Stimulated activated CD8-positive, alpha-beta memory T cell treated with anti-CD3 and anti-CD28 coated beads, Interleukin-7, amount 100 ng/mL, for 24 hours (primary cell): ENCODE measurements around the gene MAP3K5.

Experiments used
- DNase-seq: peaks from one replicate; pipeline ENCODE4 v3.0.0-alpha.2; 2020; ENCODE audit warnings: low read depth

MAP3K5 gene

GRCh38 chr6:136683209-136683941 is 108.9 kb downstream of the MAP3K5 start:
- DNase-seq = no peak

- DNase-seq = no peak
Observed at GRCh38 chr6:136682292-136682691, 110.0 kb downstream of the MAP3K5 start.

GRCh38 chr6:136677822-136678221 is 114.5 kb downstream of the MAP3K5 start:
- no peak for DNase-seq

GRCh38 chr6:136677344-136677743 is 114.9 kb downstream of the MAP3K5 start:
- DNase-seq = no peak

- DNase-seq = no peak
Observed at GRCh38 chr6:136676075-136676474, 116.2 kb downstream of the MAP3K5 start.

- DNase-seq = no peak
Observed at GRCh38 chr6:136673571-136673970, 118.7 kb downstream of the MAP3K5 start.

- no peak for DNase-seq
Observed at GRCh38 chr6:136672144-136672543, 120.1 kb downstream of the MAP3K5 start.

- no peak for DNase-seq
Observed at GRCh38 chr6:136669299-136669699, 123.0 kb downstream of the MAP3K5 start.

GRCh38 chr6:136668571-136668970 is 123.7 kb downstream of the MAP3K5 start:
- no peak for DNase-seq

- no peak for DNase-seq
Observed at GRCh38 chr6:136666041-136666440, 126.2 kb downstream of the MAP3K5 start.

- no peak for DNase-seq
Observed at GRCh38 chr6:136662347-136663237, 129.7 kb downstream of the MAP3K5 start.

GRCh38 chr6:136660727-136661126 is 131.6 kb downstream of the MAP3K5 start:
- DNase-seq = no peak

GRCh38 chr6:136659991-136660499 is 132.2 kb downstream of the MAP3K5 start:
- DNase-seq = no peak

- no peak for DNase-seq
Observed at GRCh38 chr6:136658711-136659110, 133.6 kb downstream of the MAP3K5 start.

- no peak for DNase-seq
Observed at GRCh38 chr6:136657666-136658065, 134.6 kb downstream of the MAP3K5 start.

- no peak for DNase-seq
Observed at GRCh38 chr6:136656121-136656520, 136.2 kb downstream of the MAP3K5 start.

GRCh38 chr6:136655239-136656014 is 136.8 kb downstream of the MAP3K5 start:
- DNase-seq = no peak

GRCh38 chr6:136654086-136654485 is 138.2 kb downstream of the MAP3K5 start:
- DNase-seq = no peak

GRCh38 chr6:136652656-136653055 is 139.6 kb downstream of the MAP3K5 start:
- no peak for DNase-seq

GRCh38 chr6:136651982-136652381 is 140.3 kb downstream of the MAP3K5 start:
- DNase-seq = no peak

- DNase-seq = no peak
Observed at GRCh38 chr6:136647363-136647852, 144.9 kb downstream of the MAP3K5 start.

GRCh38 chr6:136646377-136646776 is 145.9 kb downstream of the MAP3K5 start:
- no peak for DNase-seq
